H1 (cell line): ENCODE data around the gene BPIFB6. TPM values are rescaled to one million over a fixed set of nuclear protein-coding genes. Genes with fewer than 3 reads are reported as not detected.

Source experiments
- CTCF ChIA-PET: fragments of 300-600 bp; sonication (Branson Sonifier 250); formaldehyde crosslinking; loops from one replicate; lab custom pipeline; 2021; ENCODE audit not compliant: partially characterized antibody; lab: Charles Lee
- POLR2A ChIA-PET: fragments of 300-600 bp; sonication (Branson Sonifier 250); formaldehyde crosslinking; loops from one replicate; lab custom pipeline; 2021; ENCODE audit warnings: inconsistent platforms; ENCODE audit not compliant: partially characterized antibody; lab: Charles Lee
- DNase-seq, 2 experiments: peaks; one replicate each; pipeline versions ENCODE4 v3.0.0 to v3.0.0-alpha.2; 2010 to 2022; ENCODE audit warnings: low spot score in 2 of 2, low read depth in 1 of 2, mixed read lengths in 1 of 2
- FAIRE-seq: peaks from 2 replicates; lab custom pipeline; 2011; peaks lifted over from hg19 to GRCh38; lab: Jason Lieb, UNC
- H2AFZ ChIP-seq: 2 replicates; pipeline ENCODE4 v1.8.1; 2012; ENCODE audit warnings: low read length, inconsistent platforms
- H2AK5ac ChIP-seq: 2 replicates; pipeline ENCODE4 v1.6.1; 2013; ENCODE audit warnings: low read depth, low read length
- H2BK120ac ChIP-seq: replicated peaks from 2 replicates; pipeline ENCODE3; 2013; ENCODE audit warnings: low read depth, low read length, inconsistent platforms
- H2BK12ac ChIP-seq: 2 replicates; pipeline ENCODE4 v1.6.1; 2013; ENCODE audit warnings: low read depth, low read length
- H2BK15ac ChIP-seq: 2 replicates; pipeline ENCODE4 v1.6.1; 2013; ENCODE audit warnings: low read length
- H2BK20ac ChIP-seq: 2 replicates; pipeline ENCODE4 v1.6.1; 2013; ENCODE audit warnings: low read length
- H2BK5ac ChIP-seq: 2 replicates; pipeline ENCODE4 v1.6.1; 2013; ENCODE audit warnings: low read depth, low read length
- H3K14ac ChIP-seq: 2 replicates; pipeline ENCODE4 v1.6.1; 2013; ENCODE audit warnings: inconsistent platforms; ENCODE audit not compliant: insufficient read length
- H3K18ac ChIP-seq: 2 replicates; pipeline ENCODE4 v1.6.1; 2013; ENCODE audit warnings: low read length; ENCODE audit errors: extremely low read depth
- H3K23ac ChIP-seq: 2 replicates; pipeline ENCODE4 v1.6.1; 2013; ENCODE audit warnings: inconsistent platforms; ENCODE audit not compliant: insufficient read length
- H3K23me2 ChIP-seq: 2 replicates; pipeline ENCODE4 v1.6.1; 2013; ENCODE audit warnings: low read depth, low read length
- H3K27ac ChIP-seq: 2 replicates; pipeline ENCODE4 v1.6.1; 2011; ENCODE audit warnings: low read depth, low read length, inconsistent platforms
- H3K27me3 ChIP-seq, 4 experiments: replicated peaks in 1 of 4; 1 replicate in 1 of 4; 2 replicates in 3 of 4; pipeline versions ENCODE4 v1.6.1 to v1.8.1; 2011 to 2013; ENCODE audit warnings: low read length in 3 of 4, mild to moderate bottlenecking in 3 of 4, inconsistent platforms in 2 of 4, mixed read lengths in 2 of 4, moderate library complexity in 1 of 4; ENCODE audit not compliant: control insufficient read depth in 3 of 4, insufficient read depth in 3 of 4; ENCODE audit errors: extremely low read depth in 1 of 4
- H3K36me3 ChIP-seq, 4 experiments: 2 replicates each; pipeline versions ENCODE4 v1.6.1 to v1.8.1; 2011 to 2013; ENCODE audit warnings: mild to moderate bottlenecking in 4 of 4, low read length in 3 of 4, moderate library complexity in 2 of 4, control low read depth in 1 of 4, inconsistent platforms in 1 of 4; ENCODE audit not compliant: insufficient read depth in 4 of 4, control insufficient read depth in 2 of 4
- H3K4ac ChIP-seq: replicated peaks from 2 replicates; pipeline ENCODE3; 2013; ENCODE audit warnings: low read length, low read depth, mixed read lengths, inconsistent platforms; ENCODE audit not compliant: insufficient read length
- H3K4me1 ChIP-seq, 4 experiments: replicated peaks in 1 of 4; 1 replicate in 1 of 4; 2 replicates in 3 of 4; pipeline versions ENCODE4 v1.6.1 to v1.8.1; 2011 to 2013; ENCODE audit warnings: low read length in 3 of 4, inconsistent platforms in 2 of 4, mixed read lengths in 1 of 4; ENCODE audit not compliant: insufficient read depth in 4 of 4, control insufficient read depth in 3 of 4
- H3K4me2 ChIP-seq, 2 experiments: 2 replicates each; pipeline versions ENCODE4 v1.6.1 to v1.8.1; 2011 to 2013; ENCODE audit warnings: low read depth in 2 of 2, low read length in 2 of 2, control low read depth in 1 of 2, inconsistent platforms in 1 of 2, mild to moderate bottlenecking in 1 of 2; ENCODE audit not compliant: insufficient read depth in 1 of 2
- H3K4me3 ChIP-seq, 4 experiments: fragments of 200-600, 300-600 bp in 1 of 4; sonication (generic), shearing (Covaris generic), sonication (Bioruptor Twin) in 1 of 4; 2 replicates each; pipeline versions ENCODE4 v1.5.1 to v1.8.1; 2011 to 2016; ENCODE audit warnings: low read length in 4 of 4, low read depth in 3 of 4, control low read depth in 2 of 4, inconsistent platforms in 2 of 4, mild to moderate bottlenecking in 2 of 4, mixed read lengths in 1 of 4, moderate library complexity in 1 of 4; ENCODE audit not compliant: insufficient read depth in 2 of 4; ENCODE audit errors: extremely low read depth in 1 of 4
- H3K56ac ChIP-seq: replicated peaks from 2 replicates; pipeline ENCODE3; 2013; ENCODE audit warnings: low read depth, mild to moderate bottlenecking, mixed read lengths, low read length, inconsistent platforms; ENCODE audit not compliant: insufficient read length
- H3K79me1 ChIP-seq: 2 replicates; pipeline ENCODE4 v1.6.1; 2013; ENCODE audit warnings: low read depth, low read length, control low read depth
- H3K79me2 ChIP-seq, 2 experiments: 2 replicates each; pipeline versions ENCODE4 v1.6.1 to v1.8.1; 2012 to 2013; ENCODE audit warnings: low read length in 2 of 2, mild to moderate bottlenecking in 2 of 2, inconsistent platforms in 1 of 2; ENCODE audit not compliant: insufficient read depth in 2 of 2, control insufficient read depth in 1 of 2
- H3K9ac ChIP-seq, 4 experiments: replicated peaks in 1 of 4; 1 replicate in 1 of 4; 2 replicates in 3 of 4; pipeline versions ENCODE4 v1.6.1 to v1.8.1; 2011 to 2013; ENCODE audit warnings: low read depth in 3 of 4, low read length in 3 of 4, control low read depth in 2 of 4, mild to moderate bottlenecking in 2 of 4, moderate library complexity in 2 of 4, inconsistent platforms in 1 of 4; ENCODE audit errors: extremely low read depth in 1 of 4
- H3K9me3 ChIP-seq, 2 experiments: 2 replicates each; pipeline versions ENCODE4 v1.6.1 to v1.8.1; 2012 to 2013; ENCODE audit warnings: mild to moderate bottlenecking in 2 of 2, moderate library complexity in 2 of 2, control low read depth in 1 of 2, inconsistent platforms in 1 of 2, low read depth in 1 of 2, low read length in 1 of 2, mixed read lengths in 1 of 2; ENCODE audit not compliant: insufficient read depth in 2 of 2
- H4K20me1 ChIP-seq, 2 experiments: replicated peaks in 1 of 2; 2 replicates each; pipeline versions ENCODE3 to v1.8.1; 2011 to 2013; ENCODE audit warnings: inconsistent platforms in 2 of 2, low read length in 2 of 2, mild to moderate bottlenecking in 1 of 2; ENCODE audit not compliant: insufficient read depth in 2 of 2, control insufficient read depth in 1 of 2
- H4K5ac ChIP-seq: 2 replicates; pipeline ENCODE4 v1.6.1; 2013; ENCODE audit warnings: low read length, low read depth, mixed read lengths, inconsistent platforms; ENCODE audit not compliant: insufficient read length
- H4K8ac ChIP-seq: 2 replicates; pipeline ENCODE4 v1.8.0; 2013; ENCODE audit warnings: mild to moderate bottlenecking, moderate library complexity, low read length, inconsistent platforms; ENCODE audit not compliant: insufficient read depth; ENCODE audit errors: extremely low read depth
- H4K91ac ChIP-seq: replicated peaks from 2 replicates; pipeline ENCODE3; 2013; ENCODE audit warnings: low read length, mixed read lengths, inconsistent platforms; ENCODE audit not compliant: insufficient read length
- BACH1 ChIP-seq: IDR thresholded peaks from 2 replicates; pipeline ENCODE4 v1.6.1; 2012; ENCODE audit warnings: low read length, improper control_type of control experiment
- BRCA1 ChIP-seq: IDR thresholded peaks from 2 replicates; pipeline ENCODE4 v1.6.1; 2012; ENCODE audit warnings: low read depth, low read length, improper control_type of control experiment
- EGR1 ChIP-seq: IDR thresholded peaks from 2 replicates; pipeline ENCODE4 v1.6.1; 2011; ENCODE audit warnings: low read depth, low read length, borderline replicate concordance
- GTF2F1 ChIP-seq: IDR thresholded peaks from 2 replicates; pipeline ENCODE4 v1.6.1; 2012; ENCODE audit warnings: low read depth, low read length, improper control_type of control experiment, borderline replicate concordance
- KDM4A ChIP-seq: IDR thresholded peaks from one replicate; pipeline ENCODE4 v1.7.1; 2012; ENCODE audit warnings: low read depth, mild to moderate bottlenecking, moderate library complexity, low read length, inconsistent platforms; ENCODE audit not compliant: severe bottlenecking
- KDM5A ChIP-seq: fragments of 200-600 bp; IDR thresholded peaks from 2 replicates; pipeline ENCODE4 v1.7.1; 2012; ENCODE audit warnings: mild to moderate bottlenecking, low read length, inconsistent platforms, mixed read lengths
- NANOG ChIP-seq: IDR thresholded peaks from 2 replicates; pipeline ENCODE4 v1.6.1; 2011; ENCODE audit warnings: low read length, low read depth, mild to moderate bottlenecking, inconsistent platforms; ENCODE audit not compliant: insufficient read depth, poor library complexity, severe bottlenecking
- POU5F1 ChIP-seq: IDR thresholded peaks from 2 replicates; pipeline ENCODE4 v1.6.1; 2011; ENCODE audit warnings: low read depth, mild to moderate bottlenecking, low read length, moderate library complexity
- SIN3A ChIP-seq, 2 experiments: IDR thresholded peaks in 1 of 2; conservative IDR thresholded peaks in 1 of 2; 2 replicates each; pipeline ENCODE4 v1.6.1; 2011 to 2012; ENCODE audit warnings: low read length in 2 of 2, improper control_type of control experiment in 1 of 2, low read depth in 1 of 2, mild to moderate bottlenecking in 1 of 2
- SP1 ChIP-seq: IDR thresholded peaks from 2 replicates; pipeline ENCODE4 v1.6.1; 2011; ENCODE audit warnings: low read depth, low read length
- SUZ12 ChIP-seq: fragments of 200-600 bp; sonication (generic); IDR thresholded peaks from 2 replicates; pipeline ENCODE4 v1.6.1; 2012; ENCODE audit warnings: mild to moderate bottlenecking, inconsistent platforms, low read length, moderate library complexity, mixed read lengths
- TAF1 ChIP-seq: IDR thresholded peaks from 2 replicates; pipeline ENCODE4 v1.6.1; 2011; ENCODE audit warnings: mild to moderate bottlenecking, low read depth, low read length
- TBP ChIP-seq: IDR thresholded peaks from 2 replicates; pipeline ENCODE4 v1.6.1; 2011; ENCODE audit warnings: low read depth, low read length, improper control_type of control experiment
- WGBS, 2 experiments: shearing (Covaris generic) in 1 of 2; methylation state at CpG; one replicate each; pipeline versions ENCODE4 v1.1.6 to v1.1.7; 2013 to 2015; ENCODE audit warnings: low lambda C conversion rate in 2 of 2, mixed read lengths in 2 of 2, inconsistent platforms in 1 of 2, low coverage in 1 of 2, missing lambda C conversion rate in 1 of 2; ENCODE audit not compliant: insufficient replicate concordance in 2 of 2, insufficient coverage in 1 of 2, insufficient read length in 1 of 2; ENCODE audit errors: extremely low coverage in 1 of 2, missing lambda C conversion rate in 1 of 2; 5-methylcytosine and 5-hydroxymethylcytosine counted together
- polyA plus RNA-seq, 7 experiments: library from polyadenylated mRNA; depleted of rRNA in 3 of 7; stranded (reverse) in 5 of 7; unstranded in 2 of 7; fragments of >200 nt in 5 of 7; fragments of 200-250 nt in 2 of 7; gene quantifications; 1 replicate in 5 of 7; 2 replicates in 1 of 7; 4 replicates in 1 of 7; pipeline versions ENCODE4 v1.2.1 to v1.2.3, GENCODE V29; 2011 to 2013; ENCODE audit warnings: missing spikeins in 2 of 7, mixed read lengths in 2 of 7
- total RNA-seq: library from RNA; stranded (reverse); fragmentation: NEBNext Ultra II Directional; extraction: Animal tissue kit (Norgen Biotek cat#: 25700); gene quantifications from 2 replicates; pipeline ENCODE4 v1.2.1, GENCODE V29; 2021

Gene BPIFB6
- total and polyA plus RNA-seq, 2 of the 8 experiments (the other 6 are each of a cell fraction or from before 2014, with no cell fraction given): not detected

GRCh38 chr20:33065785-33066184 lies 34.3 kb downstream of the BPIFB6 start:
- no peak overlapping the region for H3K23ac ChIP-seq
- no peaks in the 10 kb centered on the region for H3K4me1 ChIP-seq
- 76% methylated on average over 9 of the region's 9 CpGs; no CpG with 5 or more reads in 1 of the 2 experiments for WGBS, 2 experiments
- H2BK15ac ChIP-seq: no peak overlapping the region
- ChIA-PET POLR2A (no interaction called here), CTCF (no interaction called here)
- H2BK20ac ChIP-seq: no peak overlapping the region
- H3K23me2 ChIP-seq: no peaks in the 10 kb centered on the region
- H4K20me1 ChIP-seq: no peaks in the 10 kb centered on the region
- H3K9ac ChIP-seq: no peak overlapping the region
- H4K91ac ChIP-seq: no peak overlapping the region
- no peak overlapping the region for H3K4ac ChIP-seq
- H4K5ac ChIP-seq: no peak overlapping the region
- no peak overlapping the region; the same call in 1 of the 2 replicates for H4K8ac ChIP-seq
- H2BK12ac ChIP-seq: no peak overlapping the region
- DNase-seq (no peak), FAIRE-seq (no peak)
- no peak overlapping the region for H3K14ac ChIP-seq
- no peaks in the 10 kb centered on the region for H3K9me3 ChIP-seq
- no peak overlapping the region for H3K4me2 ChIP-seq
- H3K27me3 ChIP-seq: no peaks in the 10 kb centered on the region
- H3K18ac ChIP-seq: no peak overlapping the region
- H3K79me1 ChIP-seq: no peaks in the 10 kb centered on the region
- H2AK5ac ChIP-seq: no peak overlapping the region
- no peak overlapping the region for H3K4me3 ChIP-seq
- H3K36me3 ChIP-seq: no peaks in the 10 kb centered on the region
- H2BK5ac ChIP-seq: no peak overlapping the region
- no peaks in the 10 kb centered on the region for H3K79me2 ChIP-seq
- no peak overlapping the region for H2BK120ac ChIP-seq
- no peak overlapping the region for H2AFZ ChIP-seq
- no peak overlapping the region for H3K27ac ChIP-seq
- no peak overlapping the region for H3K56ac ChIP-seq
- TF ChIP-seq KDM4A (no peak), TBP (no peak), KDM5A (no peak), GTF2F1 (no peak), TAF1 (no peak), EGR1 (no peak), SP1 (no peak), SUZ12 (no peak), BACH1 (no peak), SIN3A (conservative IDR thresholded peaks at IDR 0.05 in 1 of 2, IDR thresholded peaks at IDR 0.05 in 1 of 2; ENCODE audit: low read depth in 1 of 2, low read length in 2 of 2) (no peak), POU5F1 (no peak), BRCA1 (no peak), NANOG (no peak)
- TF ChIP-seq, all 59 proteins: peak for 0
